Activated CD8-positive, alpha-beta memory T cell treated with anti-CD3 and anti-CD28 coated beads for 4 hours (primary cell): ENCODE results near the gene GPR171.
"Not testable (repeated sequence)": the region's sequence is repeated elsewhere in the genome, so short reads cannot be mapped to it uniquely, and the experiment has no call there.

Source experiments
- DNase-seq, 2 donors: peaks; one replicate each; pipeline ENCODE4 v3.0.0-alpha.2; 2020; ENCODE audit warnings: low read depth in 2 of 2

The GPR171 gene, protein sequence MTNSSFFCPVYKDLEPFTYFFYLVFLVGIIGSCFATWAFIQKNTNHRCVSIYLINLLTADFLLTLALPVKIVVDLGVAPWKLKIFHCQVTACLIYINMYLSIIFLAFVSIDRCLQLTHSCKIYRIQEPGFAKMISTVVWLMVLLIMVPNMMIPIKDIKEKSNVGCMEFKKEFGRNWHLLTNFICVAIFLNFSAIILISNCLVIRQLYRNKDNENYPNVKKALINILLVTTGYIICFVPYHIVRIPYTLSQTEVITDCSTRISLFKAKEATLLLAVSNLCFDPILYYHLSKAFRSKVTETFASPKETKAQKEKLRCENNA

GRCh38 chr3:151203051-151203420 lies at the start of gene GPR171:
TSS of gene GPR171 (minus strand) at chr3:151203216. CDS start at chr3:151199386, 3,830 bp downstream.
- peak; percentile 30 to 60 for DNase-seq

- no peak for DNase-seq
Observed at GRCh38 chr3:151248772-151249337, 45.8 kb upstream of the GPR171 start.

DNA sequence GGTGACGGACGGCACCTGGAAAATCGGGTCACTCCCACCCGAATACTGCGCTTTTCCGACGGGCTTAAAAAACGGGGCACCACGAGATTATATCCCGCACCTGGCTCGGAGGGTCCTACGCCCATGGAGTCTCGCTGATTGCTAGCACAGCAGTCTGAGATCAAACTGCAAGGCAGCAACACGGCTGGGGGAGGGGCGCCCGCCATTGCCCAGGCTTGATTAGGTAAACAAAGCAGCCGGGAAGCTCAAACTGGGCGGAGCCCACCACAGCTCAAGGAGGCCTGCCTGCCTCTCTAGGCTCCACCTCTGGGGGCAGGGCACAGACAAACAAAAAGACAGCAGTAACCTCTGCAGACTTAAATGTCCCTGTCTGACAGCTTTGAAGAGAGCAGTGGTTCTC lies 39.0 kb upstream of the GPR171 start:
- DNase-seq, result not testable (repeated sequence)

GRCh38 chr3:151236736-151237135 lies 33.7 kb upstream of the GPR171 start:
- no peak for DNase-seq

GRCh38 chr3:151236316-151236715 lies 33.3 kb upstream of the GPR171 start:
- DNase-seq, result no peak

GRCh38 chr3:151234825-151235224 lies 31.8 kb upstream of the GPR171 start:
- no peak for DNase-seq

DNA sequence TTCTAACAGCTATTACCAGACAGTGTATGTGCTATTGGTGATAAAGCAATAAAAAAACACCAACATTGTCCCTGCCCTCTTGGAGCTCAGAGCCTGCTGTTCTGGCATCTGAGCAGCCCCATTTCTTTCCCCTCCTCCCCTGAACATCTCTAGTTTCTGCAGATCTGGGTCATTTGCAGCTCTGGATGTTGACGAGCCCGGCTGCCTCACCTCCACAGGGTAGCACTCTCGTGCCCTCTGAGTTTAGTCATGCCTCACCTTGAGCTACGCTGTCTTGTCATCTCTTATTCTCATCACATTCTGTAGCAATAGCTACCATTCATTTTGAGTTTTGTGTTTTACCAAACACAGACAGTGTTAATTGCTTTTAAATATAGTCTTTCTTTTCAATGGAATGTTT lies 30.0 kb upstream of the GPR171 start:
- DNase-seq, result no peak

DNA sequence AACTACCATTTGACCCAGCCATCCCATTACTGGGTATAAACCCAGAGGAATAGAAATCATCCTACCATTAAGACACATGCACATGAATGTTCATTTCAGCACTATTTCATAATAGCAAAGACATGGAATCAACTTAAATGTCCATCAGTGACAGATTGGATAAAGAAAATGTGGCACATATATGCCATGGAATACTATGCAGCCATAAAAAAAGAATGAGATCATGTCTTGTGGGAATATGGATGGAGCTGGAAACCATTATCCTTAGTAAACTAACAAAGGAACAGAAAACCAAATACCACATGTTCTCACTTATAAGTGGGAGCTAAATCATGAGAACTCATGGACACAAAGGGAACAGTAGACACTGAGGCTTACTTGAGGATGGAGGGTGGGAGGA lies 29.4 kb upstream of the GPR171 start:
- DNase-seq, result not testable (repeated sequence)

DNA sequence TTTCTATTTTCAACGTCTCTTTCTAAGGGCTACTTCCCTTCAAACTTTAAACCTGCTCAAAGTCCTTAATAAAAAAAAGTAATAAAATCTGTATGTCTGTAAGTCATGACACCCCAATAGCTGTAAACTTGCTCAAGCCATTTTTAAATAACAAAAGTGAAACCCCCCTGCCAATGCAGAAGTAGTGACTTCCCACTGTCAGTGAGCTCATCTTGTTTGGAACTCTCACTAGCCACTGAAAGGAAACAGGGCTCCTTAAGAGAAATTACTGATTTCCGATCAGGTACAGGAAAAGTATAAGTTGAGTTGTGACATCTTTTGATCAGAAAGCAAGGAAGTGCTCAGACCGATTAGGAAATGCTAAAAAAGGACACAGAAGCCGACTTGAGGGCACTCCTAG lies 27.6 kb upstream of the GPR171 start:
- no peak for DNase-seq

DNA sequence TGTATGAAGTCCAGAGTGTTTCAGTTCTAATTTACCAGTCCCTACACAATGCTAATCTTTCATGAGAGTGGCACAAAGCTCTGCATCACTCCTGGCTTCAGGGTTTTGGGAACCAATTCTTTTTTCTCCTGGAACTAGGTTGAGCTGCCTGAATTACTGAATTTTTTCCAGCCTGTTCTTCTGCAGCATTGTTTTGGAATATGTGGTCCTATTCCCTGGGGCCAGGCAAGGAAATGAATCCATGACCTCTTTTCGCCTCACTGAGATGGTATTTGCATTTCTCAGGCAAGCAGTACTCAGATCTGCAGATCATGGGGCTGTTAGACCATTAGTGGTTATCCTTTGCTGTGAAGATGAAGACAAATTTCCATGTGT lies 25.6 kb upstream of the GPR171 start:
- no peak for DNase-seq

GRCh38 chr3:151227807-151228665 lies 25.0 kb upstream of the GPR171 start:
- DNase-seq, result peak; percentile 59 to 66

- DNase-seq, result no peak
Observed at GRCh38 chr3:151227266-151227806, 24.3 kb upstream of the GPR171 start.

DNA sequence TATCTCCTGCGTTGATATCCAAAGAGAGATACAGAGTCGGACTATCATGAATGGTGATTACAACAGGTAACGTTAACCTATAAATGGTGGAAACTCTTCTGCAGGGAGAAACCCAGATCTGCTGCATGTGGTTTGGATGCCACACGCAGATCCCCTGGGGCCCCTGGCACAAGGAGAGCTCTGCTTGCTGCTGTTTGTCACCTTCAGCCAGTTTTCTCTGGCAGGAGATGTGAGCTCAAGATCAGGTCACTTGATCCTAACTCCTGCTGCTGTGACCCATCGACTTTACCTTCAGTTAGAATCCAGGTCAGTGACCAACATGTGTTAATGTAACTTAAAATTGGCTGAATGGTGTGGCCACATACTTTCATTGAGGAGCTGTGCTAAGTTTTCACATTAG lies 23.8 kb upstream of the GPR171 start:
- DNase-seq, result no peak

GRCh38 chr3:151226088-151226563 lies 23.1 kb upstream of the GPR171 start:
- DNase-seq, result no peak

DNA sequence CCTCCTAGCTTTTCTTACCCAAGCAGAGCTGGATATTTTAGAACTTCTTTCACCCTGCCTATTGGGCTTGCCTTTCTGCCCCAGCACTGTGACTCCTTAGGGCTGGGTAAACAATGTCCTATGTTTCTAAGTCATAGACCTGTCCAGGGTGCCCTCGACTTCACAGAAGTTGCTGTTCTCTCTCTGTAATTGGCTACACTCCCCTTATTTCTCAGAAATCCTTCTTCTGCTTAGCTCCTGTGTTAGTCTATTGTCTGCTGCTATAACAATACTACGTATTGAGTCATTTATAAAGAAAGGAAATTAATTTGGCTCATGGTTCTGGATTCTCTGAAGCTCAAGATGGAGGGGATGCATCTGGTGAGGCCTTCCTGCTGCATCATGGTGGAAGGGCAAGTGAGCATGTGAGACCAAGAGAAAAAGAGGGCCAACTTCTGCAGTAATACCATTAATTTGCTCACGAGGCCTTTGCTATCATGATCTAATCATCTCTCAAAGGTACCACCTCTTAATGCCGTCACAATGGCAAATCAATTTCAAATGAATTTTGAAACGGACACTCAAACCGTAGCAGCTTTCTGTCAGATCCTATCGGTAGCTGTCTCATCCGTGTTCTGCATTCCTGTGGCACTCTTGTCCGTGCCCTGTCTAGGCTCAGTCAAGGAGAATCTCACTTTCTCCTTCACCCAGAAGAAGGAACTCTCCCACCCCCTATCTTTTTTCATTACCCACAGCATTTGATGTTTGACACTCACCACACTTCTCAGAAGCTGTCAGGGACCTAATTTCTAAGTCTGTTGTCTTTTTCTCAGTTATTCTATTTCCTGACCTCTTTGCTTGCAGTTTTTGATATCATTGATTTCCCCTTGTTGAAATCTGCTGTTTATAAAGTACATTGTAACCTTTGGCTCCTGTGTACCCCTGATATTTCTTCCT lies 22.3 kb upstream of the GPR171 start:
- no peak for DNase-seq

- DNase-seq, result no peak
Observed at GRCh38 chr3:151224268-151224866, 21.4 kb upstream of the GPR171 start.

DNA sequence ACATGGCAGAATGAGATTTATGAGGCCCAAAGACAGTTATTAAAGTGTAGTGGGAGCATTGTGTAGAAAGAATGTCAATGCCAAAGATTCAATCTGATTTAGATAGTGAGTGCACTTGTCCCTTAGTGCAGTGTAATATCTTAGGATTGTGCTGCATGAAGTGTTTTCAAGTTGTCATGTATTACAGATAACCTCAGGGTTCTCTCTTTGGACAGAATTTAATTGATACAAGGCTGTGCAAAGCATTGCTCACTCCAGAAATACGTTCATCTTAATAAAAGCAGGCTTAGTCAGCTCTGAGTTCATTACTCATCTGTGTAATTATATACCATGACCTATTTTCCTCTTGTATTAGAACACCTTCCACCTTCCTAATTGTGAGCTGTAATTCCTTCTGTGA lies 16.0 kb upstream of the GPR171 start:
- no peak for DNase-seq

GRCh38 chr3:151218136-151218535 lies 15.1 kb upstream of the GPR171 start:
- DNase-seq, result no peak

DNA sequence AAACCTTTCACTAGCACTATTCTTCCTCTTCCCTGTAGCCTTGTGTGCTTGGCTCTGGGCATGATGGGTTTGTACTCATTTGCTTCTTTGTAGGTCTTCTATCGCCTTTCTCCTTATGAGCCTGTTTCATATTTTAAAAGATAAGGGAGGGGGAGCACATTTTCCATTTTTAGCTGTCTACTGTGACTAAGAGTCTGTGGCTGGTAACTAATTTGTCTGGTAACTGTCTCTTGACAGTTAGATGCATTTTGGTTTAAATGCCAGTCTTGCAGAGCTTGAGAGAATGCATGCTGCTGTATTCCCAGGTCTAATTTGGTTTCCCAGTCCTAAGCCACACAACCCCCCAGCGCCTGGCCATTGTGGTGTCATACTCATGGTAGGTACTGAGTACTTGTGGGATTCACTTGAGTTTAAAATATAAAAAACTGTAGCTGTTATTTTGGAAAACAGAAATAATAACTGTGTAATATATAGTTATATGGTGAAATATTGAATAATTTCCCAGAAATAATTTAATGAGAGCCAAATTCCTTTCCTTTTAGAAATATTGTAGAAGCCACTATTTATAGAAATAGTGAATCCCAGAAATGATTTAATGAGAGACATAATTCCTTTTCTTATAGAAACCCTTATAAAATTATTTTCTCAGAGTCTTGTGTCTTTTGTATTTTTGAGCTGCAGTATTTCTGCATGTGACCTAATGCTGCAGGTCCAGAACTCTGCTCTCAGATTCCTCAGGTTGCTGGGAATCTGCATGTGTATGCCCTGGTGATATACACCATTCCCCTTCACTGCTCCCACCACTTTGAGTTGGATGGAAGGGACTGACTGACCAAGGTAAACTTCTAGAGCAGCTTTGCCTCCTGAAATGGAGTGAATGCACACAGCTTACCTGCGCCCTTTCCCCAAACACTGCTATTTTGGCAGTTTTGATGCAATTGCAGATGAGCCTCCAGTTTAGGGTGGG lies 13.9 kb upstream of the GPR171 start:
- DNase-seq, result no peak

DNA sequence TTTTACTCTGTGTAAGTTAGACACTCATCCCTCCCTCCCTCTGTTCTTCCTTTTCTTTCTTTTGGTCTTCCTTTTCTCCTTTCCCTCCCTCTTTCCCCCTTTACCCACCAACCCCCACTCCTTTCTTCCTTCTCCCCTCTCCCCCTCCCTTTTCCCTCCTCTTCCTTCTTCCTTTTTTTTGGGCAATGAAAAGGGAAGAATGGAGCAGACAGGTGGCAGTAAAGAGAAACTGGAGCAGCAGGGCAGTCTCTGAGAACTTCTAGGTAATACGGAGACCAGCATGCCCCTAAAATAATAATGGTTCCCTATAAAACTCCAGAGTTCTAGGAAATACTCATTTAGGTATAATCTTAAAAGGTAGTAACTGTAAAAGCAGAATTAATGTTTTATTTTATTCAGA lies 11.4 kb upstream of the GPR171 start:
- no peak for DNase-seq
